Measurements from ENCODE around the gene TM2D1.
A peak's percentile ranks its signal among the peaks of the same experiment; 100 is the strongest.

TM2D1 gene

DNA sequence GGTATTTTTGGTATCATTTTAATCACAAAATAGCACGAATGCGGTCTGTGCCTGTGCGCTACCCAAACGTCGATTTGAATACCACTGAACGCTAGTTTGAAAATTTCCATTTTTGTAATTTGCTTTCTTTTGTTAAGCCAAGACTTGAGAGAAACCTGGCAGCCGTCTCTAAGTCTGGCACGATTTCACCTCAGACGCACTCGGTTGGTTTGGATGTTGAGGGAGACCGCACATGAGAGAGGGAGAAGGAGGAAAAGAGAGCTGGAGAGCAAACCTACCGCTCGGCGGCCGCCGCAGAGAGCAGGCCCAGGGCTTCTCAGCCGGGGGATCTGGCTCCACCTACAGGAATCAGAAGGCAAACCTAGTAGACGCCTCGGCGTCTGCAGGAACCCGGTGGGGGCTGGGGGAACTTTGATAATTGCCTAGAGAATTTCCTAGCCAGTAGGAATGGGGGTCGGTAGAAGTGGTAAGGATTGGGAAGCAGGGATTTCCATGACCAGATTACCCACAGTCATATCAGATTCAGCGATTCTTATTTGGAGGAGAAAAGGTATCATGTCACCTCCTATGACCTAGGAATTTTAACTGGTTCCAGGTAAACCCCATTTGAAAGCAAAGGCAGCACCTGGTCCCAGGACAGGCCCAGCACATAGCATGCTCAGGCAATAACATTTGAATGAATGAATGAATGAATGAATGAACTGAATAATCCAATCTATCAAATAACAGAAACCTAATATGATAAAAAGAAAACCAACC lies 83.2 kb downstream of the TM2D1 start:
- DNase-seq, result peak; percentile 43 to 53

DNA sequence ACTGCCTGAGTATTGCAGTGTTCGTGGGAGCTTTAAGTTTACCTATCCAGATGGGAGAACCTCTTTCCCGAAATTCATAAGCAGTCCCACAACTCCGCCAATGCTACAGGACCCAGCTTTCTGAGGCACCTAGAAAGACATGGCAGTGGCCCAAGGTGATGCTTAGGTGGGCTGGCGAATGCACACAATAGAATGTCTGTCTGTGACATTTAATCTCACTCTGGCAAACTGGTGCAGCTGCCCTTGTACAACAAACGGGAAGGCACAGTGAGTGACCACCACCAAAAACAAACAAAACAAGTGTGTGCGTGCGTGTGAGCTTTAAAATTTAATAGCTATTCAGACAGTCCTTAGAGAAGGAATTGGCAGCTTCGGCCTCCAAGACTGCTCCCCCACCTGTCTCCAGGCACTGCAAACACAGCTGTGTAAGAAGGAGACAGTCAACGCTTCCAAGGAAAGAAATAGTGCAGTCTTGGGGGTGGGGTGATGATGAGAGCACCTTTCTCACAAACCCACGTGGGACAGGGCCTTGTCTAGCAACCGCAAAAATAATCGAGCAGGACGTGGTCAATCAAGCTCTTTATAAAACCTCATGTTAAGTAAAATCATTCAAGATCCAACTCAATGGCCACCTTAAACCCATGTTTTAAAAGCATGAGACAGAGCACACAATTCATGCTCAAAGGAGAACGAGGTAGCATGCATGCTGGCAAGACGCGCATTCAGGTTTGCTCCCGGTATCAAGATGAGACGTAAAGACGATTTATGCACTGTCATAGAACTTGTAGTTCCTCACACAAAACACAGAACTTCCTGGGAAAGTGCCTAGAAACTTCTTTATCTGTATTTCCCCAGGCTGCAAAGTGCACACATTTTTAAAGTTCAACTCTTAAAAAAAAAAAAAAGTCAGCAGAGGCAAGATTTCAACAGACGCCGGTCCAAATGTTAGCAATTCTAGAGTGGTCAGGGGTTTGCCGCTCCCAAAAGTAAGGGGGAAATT lies 84.1 kb downstream of the TM2D1 start:
- DNase-seq, result no peak

DNA sequence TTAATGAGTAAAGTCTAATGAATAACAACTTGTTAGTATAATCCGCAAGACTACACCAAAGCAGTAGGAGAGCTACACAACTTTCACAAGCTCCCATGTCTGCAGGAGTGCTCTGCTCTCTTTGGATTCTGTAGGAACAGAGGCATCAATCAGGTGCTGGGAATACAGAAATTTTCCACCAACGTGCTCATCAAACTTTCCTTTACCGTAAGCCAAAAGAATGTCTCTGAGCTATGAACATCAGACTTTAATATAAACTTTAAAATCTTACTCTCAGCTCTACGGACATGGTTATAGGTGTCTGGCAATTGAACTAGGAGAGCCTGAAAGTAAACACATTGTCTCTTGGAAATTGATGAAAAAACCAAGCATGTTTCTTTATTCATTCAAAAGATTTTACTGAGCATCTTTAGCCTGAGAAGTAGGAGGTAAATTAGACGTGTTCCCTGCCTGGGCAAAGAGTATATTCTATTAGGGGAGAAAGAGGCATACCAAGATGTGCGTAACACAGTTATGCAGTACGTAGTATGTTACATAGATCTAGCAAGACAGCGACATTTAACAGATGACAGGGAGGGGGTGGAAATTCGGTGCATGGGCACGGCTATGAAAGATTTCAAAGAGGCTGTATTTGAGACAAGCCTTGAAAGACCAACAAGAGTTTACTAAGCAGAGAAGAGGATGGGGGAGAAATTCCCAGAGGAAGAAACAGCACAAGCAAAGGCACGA lies 85.2 kb downstream of the TM2D1 start:
- DNase-seq, result no peak

DNA sequence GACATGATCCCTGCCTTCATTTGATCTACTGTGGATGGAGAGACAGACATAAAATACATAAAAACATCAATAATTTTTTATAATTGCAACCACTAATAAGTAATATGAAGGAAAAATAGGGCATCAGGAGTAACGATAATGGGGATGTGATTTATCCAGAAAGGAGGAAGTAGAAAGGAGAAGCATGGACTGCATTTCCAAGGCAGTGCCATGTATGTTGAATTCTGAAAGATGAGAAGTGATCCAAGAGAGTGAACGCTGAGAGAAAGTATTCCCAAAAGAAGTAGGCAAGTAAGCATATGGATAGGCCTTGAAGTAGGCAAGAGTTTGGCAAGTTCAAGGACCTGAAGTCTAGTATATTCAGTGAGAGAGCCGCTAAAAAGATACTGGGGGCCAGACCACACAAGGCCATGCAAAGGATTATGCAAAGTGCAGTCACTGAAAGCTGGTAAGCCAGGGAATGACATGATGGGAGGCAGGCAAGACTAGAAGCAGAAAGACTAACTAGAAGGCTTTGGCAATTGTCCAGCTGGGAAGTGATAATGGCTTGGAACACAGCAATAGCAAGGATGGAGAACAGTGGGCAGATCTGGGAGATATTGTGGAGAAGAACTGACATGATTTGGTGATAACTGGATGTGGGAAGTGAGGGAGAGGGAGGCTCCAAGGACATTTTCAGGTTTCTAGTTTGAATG lies 85.9 kb downstream of the TM2D1 start:
- no peak for DNase-seq

DNA sequence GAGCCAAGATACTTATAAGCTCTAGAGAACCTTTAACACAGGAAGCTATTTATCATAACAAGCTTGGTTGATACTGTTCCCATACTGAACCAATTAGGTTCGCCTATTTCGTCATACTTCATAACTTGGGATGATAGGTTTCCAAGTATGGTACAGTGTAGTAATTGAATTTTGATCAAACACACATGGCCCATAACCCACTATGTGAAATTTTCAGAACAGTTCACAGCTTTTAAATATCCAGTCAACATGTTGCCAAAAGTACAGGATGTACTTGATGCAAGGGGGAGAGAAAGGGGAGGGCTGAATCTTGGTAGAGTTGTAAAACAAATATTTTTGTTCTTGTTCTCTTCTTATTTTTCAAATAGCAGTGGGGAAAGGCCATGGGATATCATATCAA lies 86.6 kb downstream of the TM2D1 start:
- DNase-seq, result no peak

DNA sequence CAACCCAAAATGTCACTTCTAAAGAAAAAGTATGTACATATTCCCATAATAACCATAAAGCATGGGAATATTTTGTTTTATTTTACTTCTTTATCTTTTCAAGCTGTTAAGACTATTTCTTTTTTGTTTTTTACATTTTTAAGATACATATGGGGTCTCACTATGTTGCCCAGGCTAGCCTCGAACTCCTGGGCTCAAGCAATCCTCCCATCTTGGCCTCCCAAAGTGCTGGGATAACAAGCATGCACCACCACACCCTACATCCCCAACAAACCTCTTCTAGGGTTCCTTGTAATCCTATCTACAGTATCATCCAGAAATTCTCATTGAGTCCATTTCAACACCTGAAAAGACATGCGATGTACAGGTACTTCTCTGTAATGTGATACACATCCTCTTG lies 87.5 kb downstream of the TM2D1 start:
- DNase-seq, result no peak

DNA sequence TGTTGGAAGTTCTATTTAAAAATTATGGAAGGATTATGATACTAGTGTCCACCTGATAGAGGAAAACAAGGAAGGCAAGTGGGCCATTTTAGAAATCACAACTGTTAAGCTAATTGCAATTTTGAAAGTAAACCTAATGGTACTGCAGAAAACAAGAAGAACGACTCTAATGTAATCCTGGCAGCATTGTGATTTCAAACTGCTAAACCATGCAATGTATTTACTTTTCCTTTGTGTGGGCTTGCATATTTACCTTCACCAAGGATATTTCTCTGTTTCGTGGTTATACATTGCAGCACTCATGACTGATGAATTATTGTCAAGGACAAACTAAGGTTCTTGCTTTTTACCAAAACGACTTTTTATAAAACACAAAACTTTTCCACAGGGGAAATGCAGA lies 88.1 kb downstream of the TM2D1 start:
- DNase-seq, result no peak

DNA sequence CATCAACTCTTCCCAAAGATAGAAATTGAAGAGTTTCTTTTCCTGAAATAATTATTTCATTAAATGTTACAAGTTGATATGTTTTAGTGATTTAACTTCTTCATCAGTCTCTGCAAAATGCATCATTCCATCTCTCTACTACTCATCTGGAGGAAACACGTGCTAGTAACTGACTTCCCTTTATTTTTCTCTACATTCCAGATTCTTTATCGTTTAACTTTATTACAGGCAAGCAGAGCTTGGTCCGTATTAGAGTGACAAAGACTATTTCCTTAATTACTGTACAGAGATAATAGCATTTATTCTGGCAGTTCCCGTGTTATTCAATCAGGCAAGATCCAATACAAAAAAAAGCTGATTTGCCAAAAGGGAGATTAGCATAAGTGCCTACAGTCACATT lies 88.6 kb downstream of the TM2D1 start:
- DNase-seq, result no peak

DNA sequence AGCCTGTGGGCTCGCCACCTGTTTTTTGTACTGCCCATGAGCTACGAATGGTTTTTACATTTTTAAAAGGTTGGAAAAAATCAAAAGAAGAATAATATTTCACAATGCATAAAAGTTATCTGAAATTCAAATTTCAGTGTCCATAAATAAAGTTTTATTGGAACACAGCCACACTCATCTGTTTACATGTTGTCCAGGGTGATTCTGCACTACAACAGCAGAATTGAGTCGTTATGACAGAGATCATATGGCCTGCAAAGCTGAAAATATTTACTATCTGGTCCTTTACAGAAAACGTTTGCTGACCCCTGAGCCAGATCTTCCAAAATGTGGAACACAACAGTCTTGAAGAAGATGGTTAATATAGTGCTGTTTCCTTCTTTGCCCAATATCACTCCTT lies 89.4 kb downstream of the TM2D1 start:
- no peak for DNase-seq

DNA sequence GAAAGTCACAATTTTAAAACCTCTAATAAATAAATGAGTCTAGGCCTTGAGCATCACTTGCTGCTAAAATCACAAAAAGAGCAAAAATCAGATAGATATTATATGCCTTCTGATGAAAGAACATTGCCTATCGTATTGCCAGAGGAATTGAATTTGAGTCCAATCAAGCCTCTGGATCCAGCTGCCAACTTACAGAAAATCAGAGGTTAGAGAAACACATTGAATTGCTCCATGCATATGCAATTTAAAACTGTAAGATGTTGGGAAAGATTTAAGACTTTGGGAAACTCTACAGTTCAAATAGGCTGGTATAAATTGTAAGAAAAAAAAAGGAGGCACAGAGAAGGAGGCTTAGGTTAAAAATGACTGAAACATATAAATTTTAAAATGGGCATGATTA lies 93.5 kb downstream of the TM2D1 start:
- no peak for DNase-seq

All from stimulated activated CD4-positive, alpha-beta T cell treated with anti-CD3 and anti-CD28 coated beads, Interleukin-2, amount 100 ng/mL, for 48 hours (primary cell).